H1 (cell line): ENCODE data around the gene RABL6. TPM values are rescaled to one million over a fixed set of nuclear protein-coding genes. Genes with fewer than 3 reads are reported as not detected.

Source experiments
- CTCF ChIA-PET: fragments of 300-600 bp; sonication (Branson Sonifier 250); formaldehyde crosslinking; loops from one replicate; lab custom pipeline; 2021; ENCODE audit not compliant: partially characterized antibody; lab: Charles Lee
- POLR2A ChIA-PET: fragments of 300-600 bp; sonication (Branson Sonifier 250); formaldehyde crosslinking; loops from one replicate; lab custom pipeline; 2021; ENCODE audit warnings: inconsistent platforms; ENCODE audit not compliant: partially characterized antibody; lab: Charles Lee
- DNase-seq, 2 experiments: peaks; one replicate each; pipeline versions ENCODE4 v3.0.0 to v3.0.0-alpha.2; 2010 to 2022; ENCODE audit warnings: low spot score in 2 of 2, low read depth in 1 of 2, mixed read lengths in 1 of 2
- FAIRE-seq: peaks from 2 replicates; lab custom pipeline; 2011; peaks lifted over from hg19 to GRCh38; lab: Jason Lieb, UNC
- H2AFZ ChIP-seq: 2 replicates; pipeline ENCODE4 v1.8.1; 2012; ENCODE audit warnings: low read length, inconsistent platforms
- H2AK5ac ChIP-seq: 2 replicates; pipeline ENCODE4 v1.6.1; 2013; ENCODE audit warnings: low read depth, low read length
- H2BK120ac ChIP-seq: replicated peaks from 2 replicates; pipeline ENCODE3; 2013; ENCODE audit warnings: low read depth, low read length, inconsistent platforms
- H2BK12ac ChIP-seq: 2 replicates; pipeline ENCODE4 v1.6.1; 2013; ENCODE audit warnings: low read depth, low read length
- H2BK15ac ChIP-seq: 2 replicates; pipeline ENCODE4 v1.6.1; 2013; ENCODE audit warnings: low read length
- H2BK20ac ChIP-seq: 2 replicates; pipeline ENCODE4 v1.6.1; 2013; ENCODE audit warnings: low read length
- H2BK5ac ChIP-seq: 2 replicates; pipeline ENCODE4 v1.6.1; 2013; ENCODE audit warnings: low read depth, low read length
- H3K14ac ChIP-seq: 2 replicates; pipeline ENCODE4 v1.6.1; 2013; ENCODE audit warnings: inconsistent platforms; ENCODE audit not compliant: insufficient read length
- H3K18ac ChIP-seq: 2 replicates; pipeline ENCODE4 v1.6.1; 2013; ENCODE audit warnings: low read length; ENCODE audit errors: extremely low read depth
- H3K23ac ChIP-seq: 2 replicates; pipeline ENCODE4 v1.6.1; 2013; ENCODE audit warnings: inconsistent platforms; ENCODE audit not compliant: insufficient read length
- H3K23me2 ChIP-seq: 2 replicates; pipeline ENCODE4 v1.6.1; 2013; ENCODE audit warnings: low read depth, low read length
- H3K27ac ChIP-seq: 2 replicates; pipeline ENCODE4 v1.6.1; 2011; ENCODE audit warnings: low read depth, low read length, inconsistent platforms
- H3K27me3 ChIP-seq, 4 experiments: replicated peaks in 1 of 4; 1 replicate in 1 of 4; 2 replicates in 3 of 4; pipeline versions ENCODE4 v1.6.1 to v1.8.1; 2011 to 2013; ENCODE audit warnings: low read length in 3 of 4, mild to moderate bottlenecking in 3 of 4, inconsistent platforms in 2 of 4, mixed read lengths in 2 of 4, moderate library complexity in 1 of 4; ENCODE audit not compliant: control insufficient read depth in 3 of 4, insufficient read depth in 3 of 4; ENCODE audit errors: extremely low read depth in 1 of 4
- H3K36me3 ChIP-seq, 4 experiments: 2 replicates each; pipeline versions ENCODE4 v1.6.1 to v1.8.1; 2011 to 2013; ENCODE audit warnings: mild to moderate bottlenecking in 4 of 4, low read length in 3 of 4, moderate library complexity in 2 of 4, control low read depth in 1 of 4, inconsistent platforms in 1 of 4; ENCODE audit not compliant: insufficient read depth in 4 of 4, control insufficient read depth in 2 of 4
- H3K4ac ChIP-seq: replicated peaks from 2 replicates; pipeline ENCODE3; 2013; ENCODE audit warnings: low read length, low read depth, mixed read lengths, inconsistent platforms; ENCODE audit not compliant: insufficient read length
- H3K4me1 ChIP-seq, 4 experiments: replicated peaks in 1 of 4; 1 replicate in 1 of 4; 2 replicates in 3 of 4; pipeline versions ENCODE4 v1.6.1 to v1.8.1; 2011 to 2013; ENCODE audit warnings: low read length in 3 of 4, inconsistent platforms in 2 of 4, mixed read lengths in 1 of 4; ENCODE audit not compliant: insufficient read depth in 4 of 4, control insufficient read depth in 3 of 4
- H3K4me2 ChIP-seq, 2 experiments: 2 replicates each; pipeline versions ENCODE4 v1.6.1 to v1.8.1; 2011 to 2013; ENCODE audit warnings: low read depth in 2 of 2, low read length in 2 of 2, control low read depth in 1 of 2, inconsistent platforms in 1 of 2, mild to moderate bottlenecking in 1 of 2; ENCODE audit not compliant: insufficient read depth in 1 of 2
- H3K4me3 ChIP-seq, 4 experiments: fragments of 200-600, 300-600 bp in 1 of 4; sonication (generic), shearing (Covaris generic), sonication (Bioruptor Twin) in 1 of 4; 2 replicates each; pipeline versions ENCODE4 v1.5.1 to v1.8.1; 2011 to 2016; ENCODE audit warnings: low read length in 4 of 4, low read depth in 3 of 4, control low read depth in 2 of 4, inconsistent platforms in 2 of 4, mild to moderate bottlenecking in 2 of 4, mixed read lengths in 1 of 4, moderate library complexity in 1 of 4; ENCODE audit not compliant: insufficient read depth in 2 of 4; ENCODE audit errors: extremely low read depth in 1 of 4
- H3K56ac ChIP-seq: replicated peaks from 2 replicates; pipeline ENCODE3; 2013; ENCODE audit warnings: low read depth, mild to moderate bottlenecking, mixed read lengths, low read length, inconsistent platforms; ENCODE audit not compliant: insufficient read length
- H3K79me1 ChIP-seq: 2 replicates; pipeline ENCODE4 v1.6.1; 2013; ENCODE audit warnings: low read depth, low read length, control low read depth
- H3K79me2 ChIP-seq, 2 experiments: 2 replicates each; pipeline versions ENCODE4 v1.6.1 to v1.8.1; 2012 to 2013; ENCODE audit warnings: low read length in 2 of 2, mild to moderate bottlenecking in 2 of 2, inconsistent platforms in 1 of 2; ENCODE audit not compliant: insufficient read depth in 2 of 2, control insufficient read depth in 1 of 2
- H3K9ac ChIP-seq, 4 experiments: replicated peaks in 1 of 4; 1 replicate in 1 of 4; 2 replicates in 3 of 4; pipeline versions ENCODE4 v1.6.1 to v1.8.1; 2011 to 2013; ENCODE audit warnings: low read depth in 3 of 4, low read length in 3 of 4, control low read depth in 2 of 4, mild to moderate bottlenecking in 2 of 4, moderate library complexity in 2 of 4, inconsistent platforms in 1 of 4; ENCODE audit errors: extremely low read depth in 1 of 4
- H3K9me3 ChIP-seq, 2 experiments: 2 replicates each; pipeline versions ENCODE4 v1.6.1 to v1.8.1; 2012 to 2013; ENCODE audit warnings: mild to moderate bottlenecking in 2 of 2, moderate library complexity in 2 of 2, control low read depth in 1 of 2, inconsistent platforms in 1 of 2, low read depth in 1 of 2, low read length in 1 of 2, mixed read lengths in 1 of 2; ENCODE audit not compliant: insufficient read depth in 2 of 2
- H4K20me1 ChIP-seq, 2 experiments: replicated peaks in 1 of 2; 2 replicates each; pipeline versions ENCODE3 to v1.8.1; 2011 to 2013; ENCODE audit warnings: inconsistent platforms in 2 of 2, low read length in 2 of 2, mild to moderate bottlenecking in 1 of 2; ENCODE audit not compliant: insufficient read depth in 2 of 2, control insufficient read depth in 1 of 2
- H4K5ac ChIP-seq: 2 replicates; pipeline ENCODE4 v1.6.1; 2013; ENCODE audit warnings: low read length, low read depth, mixed read lengths, inconsistent platforms; ENCODE audit not compliant: insufficient read length
- H4K8ac ChIP-seq: 2 replicates; pipeline ENCODE4 v1.8.0; 2013; ENCODE audit warnings: mild to moderate bottlenecking, moderate library complexity, low read length, inconsistent platforms; ENCODE audit not compliant: insufficient read depth; ENCODE audit errors: extremely low read depth
- H4K91ac ChIP-seq: replicated peaks from 2 replicates; pipeline ENCODE3; 2013; ENCODE audit warnings: low read length, mixed read lengths, inconsistent platforms; ENCODE audit not compliant: insufficient read length
- E2F6 ChIP-seq: IDR thresholded peaks from 2 replicates; pipeline ENCODE4 v1.6.1; 2012; ENCODE audit warnings: inconsistent platforms
- FOSL1 ChIP-seq: IDR thresholded peaks from 2 replicates; pipeline ENCODE4 v1.6.1; 2011; ENCODE audit warnings: mild to moderate bottlenecking, low read depth, low read length, moderate library complexity; ENCODE audit not compliant: insufficient read depth
- HDAC6 ChIP-seq: IDR thresholded peaks from one replicate; pipeline ENCODE4 v1.7.1; 2012; ENCODE audit warnings: low read depth, mild to moderate bottlenecking, inconsistent platforms, low read length, moderate library complexity
- MAX ChIP-seq: IDR thresholded peaks from 2 replicates; pipeline ENCODE4 v1.6.1; 2012; ENCODE audit warnings: inconsistent platforms
- SAP30 ChIP-seq: fragments of 300-600 bp; sonication (generic); IDR thresholded peaks from 2 replicates; pipeline ENCODE4 v1.7.1; 2012; ENCODE audit warnings: low read length, moderate library complexity, mild to moderate bottlenecking, inconsistent platforms; ENCODE audit not compliant: insufficient read depth, insufficient replicate concordance
- SIN3A ChIP-seq, 2 experiments: IDR thresholded peaks in 1 of 2; conservative IDR thresholded peaks in 1 of 2; 2 replicates each; pipeline ENCODE4 v1.6.1; 2011 to 2012; ENCODE audit warnings: low read length in 2 of 2, improper control_type of control experiment in 1 of 2, low read depth in 1 of 2, mild to moderate bottlenecking in 1 of 2
- SP4 ChIP-seq: IDR thresholded peaks from 2 replicates; pipeline ENCODE4 v1.6.1; 2012; ENCODE audit warnings: low read length, inconsistent platforms
- WGBS, 2 experiments: shearing (Covaris generic) in 1 of 2; methylation state at CpG; one replicate each; pipeline versions ENCODE4 v1.1.6 to v1.1.7; 2013 to 2015; ENCODE audit warnings: low lambda C conversion rate in 2 of 2, mixed read lengths in 2 of 2, inconsistent platforms in 1 of 2, low coverage in 1 of 2, missing lambda C conversion rate in 1 of 2; ENCODE audit not compliant: insufficient replicate concordance in 2 of 2, insufficient coverage in 1 of 2, insufficient read length in 1 of 2; ENCODE audit errors: extremely low coverage in 1 of 2, missing lambda C conversion rate in 1 of 2; 5-methylcytosine and 5-hydroxymethylcytosine counted together
- polyA plus RNA-seq, 7 experiments: library from polyadenylated mRNA; depleted of rRNA in 3 of 7; stranded (reverse) in 5 of 7; unstranded in 2 of 7; fragments of >200 nt in 5 of 7; fragments of 200-250 nt in 2 of 7; gene quantifications; 1 replicate in 5 of 7; 2 replicates in 1 of 7; 4 replicates in 1 of 7; pipeline versions ENCODE4 v1.2.1 to v1.2.3, GENCODE V29; 2011 to 2013; ENCODE audit warnings: missing spikeins in 2 of 7, mixed read lengths in 2 of 7
- total RNA-seq: library from RNA; stranded (reverse); fragmentation: NEBNext Ultra II Directional; extraction: Animal tissue kit (Norgen Biotek cat#: 25700); gene quantifications from 2 replicates; pipeline ENCODE4 v1.2.1, GENCODE V29; 2021

Gene RABL6
- total and polyA plus RNA-seq, 2 of the 8 experiments (the other 6 are each of a cell fraction or from before 2014, with no cell fraction given) = 70.1 to 130 TPM

- Histone ChIP-seq H4K91ac (no peak overlapping the region), H2AFZ (no peak overlapping the region), H3K18ac (no peak overlapping the region), H3K23ac (no peak overlapping the region), H3K9ac (no peak overlapping the region), H2BK12ac (no peak overlapping the region), H3K79me1 (no peaks in the 10 kb centered on the region), H2BK15ac (no peak overlapping the region), H4K5ac (no peak overlapping the region), H4K20me1 (peaks cover 0 to 4% of the 10 kb centered on the region in 2 experiments), H3K27ac (no peak overlapping the region), H2BK120ac (no peak overlapping the region), H3K56ac (no peak overlapping the region), H3K4me3 (no peak overlapping the region), H3K79me2 (no peaks in the 10 kb centered on the region), H3K4me2 (no peak overlapping the region), H3K4ac (no peak overlapping the region), H3K9me3 (no peaks in the 10 kb centered on the region), H4K8ac (no peak overlapping the region; the same call in 1 of the 2 replicates), H2BK5ac (no peak overlapping the region), H3K27me3 (no peaks in the 10 kb centered on the region), H3K23me2 (no peaks in the 10 kb centered on the region), H3K36me3 (peaks cover 5 to 44% (median 18%) of the 10 kb centered on the region in 4 experiments; a peak in 5 of 8 replicates), H3K14ac (no peak overlapping the region), H3K4me1 (peaks cover 0 to 4% (median 1%) of the 10 kb centered on the region in 4 experiments; a peak in 3 of 7 replicates), H2AK5ac (no peak overlapping the region), H2BK20ac (no peak overlapping the region)
- CTCF ChIA-PET = interaction anchor here (0.7 to 9.0 kb wide), 12 partner anchors 7 to 262 kb away, joined by 3 to 55 read pairs (median 4); partner anchors contain the start of gene AJM1
- FAIRE-seq = no peak
- WGBS, 2 experiments = 92% methylated on average over 36 of the region's 36 CpGs; no CpG with 5 or more reads in 1 of the 2 experiments
- DNase-seq = no peak
- POLR2A ChIA-PET = interaction anchor here (0.7 to 20.5 kb wide), 7 partner anchors 9 to 31 kb away, joined by 3 to 248 read pairs (median 5); partner anchors contain the start of genes EDF1, MAMDC4 and RABL6
- TF ChIP-seq E2F6 = no peak
- no peak for TF ChIP-seq SAP30
- no peak for TF ChIP-seq MAX
- no peak for TF ChIP-seq HDAC6
- no peak for TF ChIP-seq SIN3A (conservative IDR thresholded peaks at IDR 0.05 in 1 of 2, IDR thresholded peaks at IDR 0.05 in 1 of 2; ENCODE audit: low read depth in 1 of 2, low read length in 2 of 2)
- no peak for TF ChIP-seq SP4
- TF ChIP-seq FOSL1 = no peak
These were observed 27.6 kb downstream of the RABL6 start for GRCh38 chr9:136835162-136835931.
